ENCODE results near the gene TFDP2.
"Not testable (repeated sequence)": the region's sequence is repeated elsewhere in the genome, so short reads cannot be mapped to it uniquely, and the experiment has no call there.

TFDP2 gene

GRCh38 chr3:141933421-141934300 is 215.7 kb downstream of the TFDP2 start:
- FAIRE-seq (no peak), DNase-seq (ENCODE audit: insufficient read length, low spot score) (no peak)

- no peak for DNase-seq (ENCODE audit: insufficient read length, low spot score)
- FAIRE-seq: no peak
Observed at GRCh38 chr3:141930801-141931200, 218.5 kb downstream of the TFDP2 start.

GRCh38 chr3:141929341-141929995 is 219.9 kb downstream of the TFDP2 start:
- FAIRE-seq: no peak
- no peak for DNase-seq (ENCODE audit: insufficient read length, low spot score)

- FAIRE-seq (no peak), DNase-seq (ENCODE audit: insufficient read length, low spot score) (no peak)
Observed at GRCh38 chr3:141928631-141929270, 220.6 kb downstream of the TFDP2 start.

- FAIRE-seq (no peak), DNase-seq (ENCODE audit: insufficient read length, low spot score) (no peak)
Observed at GRCh38 chr3:141926929-141927328, 222.4 kb downstream of the TFDP2 start.

- peak; percentile 89 for FAIRE-seq
- not testable (repeated sequence) for DNase-seq (ENCODE audit: insufficient read length, low spot score)
Observed at GRCh38 chr3:141925677-141926076, 223.7 kb downstream of the TFDP2 start.

- FAIRE-seq: no peak
- DNase-seq (ENCODE audit: insufficient read length, low spot score): no peak
Observed at GRCh38 chr3:141921316-141921715, 228.0 kb downstream of the TFDP2 start.

- DNase-seq (ENCODE audit: insufficient read length, low spot score) (no peak), FAIRE-seq (no peak)
Observed at GRCh38 chr3:141920701-141921100, 228.6 kb downstream of the TFDP2 start.

- FAIRE-seq (no peak), DNase-seq (ENCODE audit: insufficient read length, low spot score) (no peak)
Observed at GRCh38 chr3:141915766-141916165, 233.6 kb downstream of the TFDP2 start.

GRCh38 chr3:141915016-141915415 is 234.3 kb downstream of the TFDP2 start:
- FAIRE-seq: peak; percentile 23
- no peak for DNase-seq (ENCODE audit: insufficient read length, low spot score)

GRCh38 chr3:141914311-141914710 is 235.0 kb downstream of the TFDP2 start:
- no peak for DNase-seq (ENCODE audit: insufficient read length, low spot score)

GRCh38 chr3:141913150-141913811 is 236.1 kb downstream of the TFDP2 start:
- DNase-seq (ENCODE audit: insufficient read length, low spot score) (peak; percentile 50), FAIRE-seq (no peak)

More at GRCh38 chr3:141914311-141914710, 235.0 kb downstream of the TFDP2 start:
- FAIRE-seq: no peak

- not testable (repeated sequence) for FAIRE-seq; DNase-seq (ENCODE audit: insufficient read length, low spot score)
Observed at GRCh38 chr3:141909986-141910385, 239.4 kb downstream of the TFDP2 start.

- DNase-seq (ENCODE audit: insufficient read length, low spot score) (no peak), FAIRE-seq (no peak)
Observed at GRCh38 chr3:141909408-141909807, 239.9 kb downstream of the TFDP2 start.

GRCh38 chr3:141905129-141905528 is 244.2 kb downstream of the TFDP2 start:
- DNase-seq (ENCODE audit: insufficient read length, low spot score) (no peak), FAIRE-seq (no peak)

GRCh38 chr3:141904203-141904602 is 245.1 kb downstream of the TFDP2 start:
- FAIRE-seq: no peak
- no peak for DNase-seq (ENCODE audit: insufficient read length, low spot score)

- FAIRE-seq (no peak), DNase-seq (ENCODE audit: insufficient read length, low spot score) (no peak)
Observed at GRCh38 chr3:141901914-141902313, 247.4 kb downstream of the TFDP2 start.

- DNase-seq (ENCODE audit: insufficient read length, low spot score) (no peak), FAIRE-seq (no peak)
Observed at GRCh38 chr3:141900343-141900742, 249.0 kb downstream of the TFDP2 start.

- FAIRE-seq: no peak
- DNase-seq (ENCODE audit: insufficient read length, low spot score): no peak
Observed at GRCh38 chr3:141898908-141899307, 250.4 kb downstream of the TFDP2 start.

GRCh38 chr3:141895731-141896130 is 253.6 kb downstream of the TFDP2 start:
- DNase-seq (ENCODE audit: insufficient read length, low spot score): no peak
- no peak for FAIRE-seq
